T47D (cell line): ENCODE measurements around the gene SKOR1.

Source experiments
- DNase-seq, 2 experiments: peaks; one replicate each; pipeline versions ENCODE4 v3.0.0 to v3.0.0-alpha.2; 2011 to 2012; ENCODE audit warnings: low read depth in 1 of 2, low spot score in 1 of 2
- JUND ChIP-seq: IDR thresholded peaks from 2 replicates; pipeline ENCODE4 v1.6.1; 2012; ENCODE audit warnings: low read depth
- in situ Hi-C: cut with HindIII; loops from 2 replicates; pipeline ENCODE4 v1.10.0; 2016; ENCODE audit warnings: low sequenced_read_pairs, low pct_unique_long_range_greater_than_20kb

The SKOR1 gene

GRCh38 chr15:67824976-67825880 is at the start of gene SKOR1:
Gene SKOR1 (plus strand): TSS chr15:67825509. CDS start chr15:67825603, 94 bp downstream.
- peak; percentile 57 to 96 for DNase-seq
- no peak for TF ChIP-seq JUND
- in situ Hi-C loops = no loop called here

GRCh38 chr15:67775998-67776397 is 49.3 kb upstream of the SKOR1 start:
- in situ Hi-C loops = no loop called here
- no peak for DNase-seq
- TF ChIP-seq JUND = no peak

GRCh38 chr15:67776600-67776999 is 48.7 kb upstream of the SKOR1 start:
- no peak for TF ChIP-seq JUND
- no peak for DNase-seq
- in situ Hi-C loops = no loop called here

GRCh38 chr15:67777071-67777470 is 48.2 kb upstream of the SKOR1 start:
- TF ChIP-seq JUND = no peak
- in situ Hi-C loops = no loop called here
- DNase-seq = no peak

GRCh38 chr15:67777773-67778172 is 47.5 kb upstream of the SKOR1 start:
- in situ Hi-C loops = no loop called here
- TF ChIP-seq JUND = no peak
- DNase-seq = no peak

GRCh38 chr15:67778968-67779548 is 46.3 kb upstream of the SKOR1 start:
- in situ Hi-C loops = no loop called here
- DNase-seq = no peak
- TF ChIP-seq JUND = no peak

- no peak for DNase-seq
- no peak for TF ChIP-seq JUND
- in situ Hi-C loops = no loop called here
Observed at GRCh38 chr15:67779549-67780111, 45.7 kb upstream of the SKOR1 start.

- in situ Hi-C loops = no loop called here
- no peak for TF ChIP-seq JUND
- DNase-seq = no peak
Observed at GRCh38 chr15:67781061-67781460, 44.2 kb upstream of the SKOR1 start.

GRCh38 chr15:67781907-67782690 is 43.2 kb upstream of the SKOR1 start:
- DNase-seq = no peak
- in situ Hi-C loops = no loop called here
- no peak for TF ChIP-seq JUND

GRCh38 chr15:67782691-67782991 is 42.7 kb upstream of the SKOR1 start:
- TF ChIP-seq JUND = no peak
- in situ Hi-C loops = no loop called here
- DNase-seq = no peak

GRCh38 chr15:67783303-67783702 is 42.0 kb upstream of the SKOR1 start:
- in situ Hi-C loops = no loop called here
- DNase-seq = no peak
- TF ChIP-seq JUND = no peak

GRCh38 chr15:67784090-67784781 is 41.1 kb upstream of the SKOR1 start:
- in situ Hi-C loops = no loop called here
- TF ChIP-seq JUND = no peak
- no peak for DNase-seq
